ENCODE results near the gene NTSR2.
"Not testable (repeated sequence)": the region's sequence is repeated elsewhere in the genome, so short reads cannot be mapped to it uniquely, and the experiment has no call there.

Gene NTSR2

GRCh38 chr2:11679486-11680181 lies 9.6 kb upstream of the NTSR2 start:
- DNase-seq = no peak

- no peak for DNase-seq
Observed at GRCh38 chr2:11679016-11679415, 9.0 kb upstream of the NTSR2 start.

- DNase-seq = no peak
Observed at GRCh38 chr2:11678306-11678960, 8.4 kb upstream of the NTSR2 start.

GRCh38 chr2:11677136-11678055 lies 7.4 kb upstream of the NTSR2 start:
- DNase-seq = no peak

GRCh38 chr2:11676640-11677039 lies 6.6 kb upstream of the NTSR2 start:
- peak; percentile 18 for DNase-seq

- no peak for DNase-seq
Observed at GRCh38 chr2:11675423-11676112, 5.6 kb upstream of the NTSR2 start.

GRCh38 chr2:11674983-11675382 lies 5.0 kb upstream of the NTSR2 start:
- no peak for DNase-seq

- no peak for DNase-seq
Observed at GRCh38 chr2:11672407-11672806, 2.4 kb upstream of the NTSR2 start.

- DNase-seq = no peak
Observed at GRCh38 chr2:11667866-11668637, 1.9 kb downstream of the NTSR2 start.

GRCh38 chr2:11667194-11667593 lies 2.8 kb downstream of the NTSR2 start:
- DNase-seq = no peak

GRCh38 chr2:11665510-11666362 lies 4.3 kb downstream of the NTSR2 start:
- no peak for DNase-seq

GRCh38 chr2:11665028-11665427 lies 5.0 kb downstream of the NTSR2 start:
- no peak for DNase-seq

GRCh38 chr2:11663427-11663826 lies 6.6 kb downstream of the NTSR2 start:
- DNase-seq = no peak

GRCh38 chr2:11662882-11663281 lies 7.1 kb downstream of the NTSR2 start:
- DNase-seq = no peak

- no peak for DNase-seq
Observed at GRCh38 chr2:11661891-11662435, 8.0 kb downstream of the NTSR2 start.

- DNase-seq = not testable (repeated sequence)
Observed at GRCh38 chr2:11660396-11660795, 9.6 kb downstream of the NTSR2 start.

GRCh38 chr2:11659851-11660250 lies 10.1 kb downstream of the NTSR2 start:
- DNase-seq = no peak

GRCh38 chr2:11659115-11659475 lies 10.9 kb downstream of the NTSR2 start:
- no peak for DNase-seq

- DNase-seq = no peak
Observed at GRCh38 chr2:11658208-11659114, 11.5 kb downstream of the NTSR2 start.

- DNase-seq = no peak
Observed at GRCh38 chr2:11657646-11658045, 12.3 kb downstream of the NTSR2 start.

All from RPMI8226 (cell line).